Measurements from ENCODE around the gene SPPL2A.

DNA sequence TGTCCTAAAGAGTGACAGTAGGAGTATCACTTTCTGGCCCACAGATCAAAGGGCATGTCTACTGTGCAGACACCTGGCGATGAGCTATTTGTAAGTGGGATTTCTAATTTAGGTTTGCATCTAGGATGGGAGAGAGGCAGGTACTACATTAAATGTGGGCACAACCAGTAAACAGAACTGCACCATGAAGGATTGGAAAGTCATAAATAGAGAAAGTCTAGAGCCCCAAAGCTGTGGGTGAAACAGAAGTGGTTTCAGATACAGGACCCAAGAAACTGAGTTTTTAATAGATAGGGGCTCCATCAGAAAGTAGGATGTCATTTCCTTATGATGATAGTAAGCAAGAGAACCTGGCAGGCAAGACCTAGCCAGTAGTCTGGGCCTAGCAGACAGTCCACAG, 35.2 kb upstream of the SPPL2A start:
- TF ChIP-seq, protein P1, sequence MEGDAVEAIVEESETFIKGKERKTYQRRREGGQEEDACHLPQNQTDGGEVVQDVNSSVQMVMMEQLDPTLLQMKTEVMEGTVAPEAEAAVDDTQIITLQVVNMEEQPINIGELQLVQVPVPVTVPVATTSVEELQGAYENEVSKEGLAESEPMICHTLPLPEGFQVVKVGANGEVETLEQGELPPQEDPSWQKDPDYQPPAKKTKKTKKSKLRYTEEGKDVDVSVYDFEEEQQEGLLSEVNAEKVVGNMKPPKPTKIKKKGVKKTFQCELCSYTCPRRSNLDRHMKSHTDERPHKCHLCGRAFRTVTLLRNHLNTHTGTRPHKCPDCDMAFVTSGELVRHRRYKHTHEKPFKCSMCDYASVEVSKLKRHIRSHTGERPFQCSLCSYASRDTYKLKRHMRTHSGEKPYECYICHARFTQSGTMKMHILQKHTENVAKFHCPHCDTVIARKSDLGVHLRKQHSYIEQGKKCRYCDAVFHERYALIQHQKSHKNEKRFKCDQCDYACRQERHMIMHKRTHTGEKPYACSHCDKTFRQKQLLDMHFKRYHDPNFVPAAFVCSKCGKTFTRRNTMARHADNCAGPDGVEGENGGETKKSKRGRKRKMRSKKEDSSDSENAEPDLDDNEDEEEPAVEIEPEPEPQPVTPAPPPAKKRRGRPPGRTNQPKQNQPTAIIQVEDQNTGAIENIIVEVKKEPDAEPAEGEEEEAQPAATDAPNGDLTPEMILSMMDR (IDR thresholded peaks at IDR 0.05): no peak
- no peak for TF ChIP-seq POLR2A (IDR thresholded peaks at IDR 0.05)
- no peak for TF ChIP-seq POLR2AphosphoS5 (IDR thresholded peaks at IDR 0.05)
- no peak for TF ChIP-seq EP300 (IDR thresholded peaks at IDR 0.05; ENCODE audit: low read depth)
